Hematopoietic multipotent progenitor cell treated with erythropoietin and hydrocortisone succinate and interleukin-3 and kit ligand, for 8 days (in vitro differentiated cells): ENCODE results near the gene FXYD2.

ENCODE experiments used
- DNase-seq: peaks from one replicate; pipeline ENCODE4 v3.0.0-alpha.2; 2015

FXYD2 gene

DNA sequence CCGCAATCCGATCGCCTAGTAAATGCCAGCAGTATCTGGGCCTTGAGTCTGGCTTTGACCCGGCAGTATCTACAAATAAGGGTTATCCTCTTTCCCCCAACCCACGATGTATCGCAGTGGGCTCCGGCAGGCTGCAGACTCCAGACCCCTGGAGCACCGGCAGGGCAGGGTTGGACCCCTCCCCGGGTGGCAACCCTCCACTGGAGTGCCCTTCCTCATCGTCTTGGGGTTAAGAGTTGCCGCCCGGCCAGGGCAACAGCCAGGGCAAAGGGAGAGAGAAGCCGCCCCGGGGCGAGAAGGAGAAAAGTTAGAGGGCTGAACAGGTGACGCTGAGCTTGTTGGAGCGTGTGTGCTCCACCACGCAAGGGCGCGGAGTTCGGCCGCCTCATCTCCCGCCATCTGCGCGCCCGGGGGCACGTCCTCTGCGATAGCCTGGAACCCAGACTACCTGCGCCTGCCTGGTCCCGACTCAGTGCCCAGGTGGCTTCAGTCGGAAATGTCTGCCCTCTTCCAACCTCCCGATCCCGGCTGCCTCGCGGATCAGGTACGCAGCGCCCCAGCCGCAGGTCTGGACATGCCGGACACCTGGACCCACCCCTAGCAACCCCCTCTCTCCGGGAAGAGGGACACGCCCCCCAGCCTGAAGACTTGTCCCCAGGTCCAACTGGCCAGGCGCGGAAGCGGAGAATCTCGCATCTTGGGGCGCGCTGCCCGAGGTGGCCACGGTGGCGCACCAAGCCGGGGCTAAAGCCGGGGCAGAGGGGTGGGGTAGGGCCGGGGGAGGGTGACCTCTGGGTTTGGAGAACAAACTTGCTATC, 28.7 kb downstream of the FXYD2 start:
- no peak for DNase-seq

DNA sequence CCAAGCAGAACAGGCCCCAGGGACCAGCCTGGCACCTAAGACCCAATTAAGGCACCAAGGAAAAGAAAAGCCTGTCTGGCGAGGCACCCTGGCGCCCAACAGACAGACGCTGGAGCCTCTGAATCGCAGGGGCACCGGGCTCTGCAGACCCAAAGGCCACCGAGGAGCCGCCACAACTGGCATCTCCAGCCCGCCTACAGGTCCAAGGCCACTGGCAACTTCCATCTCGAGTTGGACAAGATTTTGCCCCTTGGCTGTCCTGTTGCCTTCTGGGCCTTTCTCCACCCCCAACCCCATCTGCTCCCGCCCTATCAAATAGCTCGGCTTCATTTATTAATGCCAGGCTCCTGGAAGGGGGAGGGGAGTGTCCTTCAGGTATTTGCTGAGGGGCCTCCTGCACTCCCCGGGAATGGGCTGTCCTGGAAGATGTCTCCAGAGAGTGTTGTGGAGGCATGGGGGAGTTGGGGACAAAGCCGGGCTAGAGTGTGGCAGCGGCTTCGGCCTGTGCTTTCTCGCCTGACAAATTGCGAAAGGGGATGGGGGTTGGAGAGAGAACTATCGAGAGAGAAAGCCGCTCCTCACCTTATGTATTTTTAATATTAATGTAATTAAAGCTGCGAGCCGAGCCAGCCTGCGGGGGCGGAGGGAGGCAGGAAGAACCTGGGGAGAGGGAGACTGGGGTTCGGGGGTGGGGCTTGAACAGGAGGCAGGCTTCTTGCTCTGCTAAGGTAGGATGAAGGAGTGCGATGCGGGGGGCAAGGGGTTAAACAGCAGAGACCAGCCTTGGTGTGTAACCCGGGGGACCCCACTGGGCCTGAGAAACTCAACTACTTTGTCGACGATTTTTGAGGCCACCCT, 29.5 kb downstream of the FXYD2 start:
- DNase-seq: no peak

DNA sequence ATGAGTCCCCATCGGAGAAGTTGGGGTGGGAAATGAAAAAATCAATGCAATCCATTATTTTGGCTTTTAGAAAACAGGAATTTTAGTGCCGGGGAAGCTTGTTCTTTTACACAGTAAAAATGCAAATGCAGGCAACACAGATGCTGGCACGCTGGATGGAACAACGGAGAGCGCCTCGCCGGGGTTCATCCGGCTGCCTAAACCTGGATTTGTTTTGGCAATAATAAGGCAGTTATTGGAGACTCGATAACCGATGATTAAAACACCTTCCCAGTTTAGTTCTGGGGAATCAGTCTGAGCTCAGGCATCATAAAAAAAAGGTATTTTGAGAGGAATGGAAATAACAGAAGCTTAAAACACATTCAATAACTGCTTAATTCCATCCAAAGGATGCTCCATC, 30.4 kb downstream of the FXYD2 start:
- no peak for DNase-seq

DNA sequence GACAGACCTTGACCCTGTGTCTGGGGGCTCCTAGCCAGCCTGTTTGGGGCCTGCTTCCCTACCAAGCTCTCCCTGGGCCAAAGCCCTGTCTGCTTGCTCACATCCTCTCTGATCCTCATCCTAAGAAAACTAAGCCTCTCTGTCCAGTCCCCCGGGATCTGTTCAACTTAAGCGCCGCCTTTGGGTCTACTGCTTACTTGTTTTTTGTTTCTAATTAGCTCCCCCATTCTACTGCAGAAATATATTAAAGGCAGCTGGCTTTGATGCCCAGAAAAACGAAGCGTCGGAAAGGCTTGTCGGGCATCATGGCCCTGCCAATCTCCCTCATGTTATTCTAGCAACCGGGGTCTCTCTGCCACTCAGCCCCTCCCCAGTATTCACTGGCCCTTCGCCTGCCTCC, 31.0 kb downstream of the FXYD2 start:
- DNase-seq: no peak

DNA sequence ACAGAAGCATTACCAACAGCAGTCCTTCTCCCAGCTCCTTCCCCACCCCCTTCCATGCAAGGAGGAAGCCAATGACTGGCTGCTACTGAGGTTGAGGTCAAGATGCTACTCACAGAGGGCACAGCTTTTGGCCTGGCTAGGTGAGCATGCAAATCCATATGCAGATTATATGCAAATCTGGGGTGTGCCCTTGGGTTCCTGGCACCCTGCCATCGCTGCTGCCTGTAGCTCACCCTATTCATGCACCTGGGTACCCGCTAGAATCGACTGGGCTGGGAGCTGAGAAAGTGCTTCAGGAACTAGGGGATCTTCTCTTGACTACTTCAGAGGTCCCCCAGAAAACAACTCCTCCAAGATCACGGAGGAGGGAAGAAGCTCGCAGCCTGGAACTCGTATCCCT, 31.6 kb downstream of the FXYD2 start:
- DNase-seq: no peak

DNA sequence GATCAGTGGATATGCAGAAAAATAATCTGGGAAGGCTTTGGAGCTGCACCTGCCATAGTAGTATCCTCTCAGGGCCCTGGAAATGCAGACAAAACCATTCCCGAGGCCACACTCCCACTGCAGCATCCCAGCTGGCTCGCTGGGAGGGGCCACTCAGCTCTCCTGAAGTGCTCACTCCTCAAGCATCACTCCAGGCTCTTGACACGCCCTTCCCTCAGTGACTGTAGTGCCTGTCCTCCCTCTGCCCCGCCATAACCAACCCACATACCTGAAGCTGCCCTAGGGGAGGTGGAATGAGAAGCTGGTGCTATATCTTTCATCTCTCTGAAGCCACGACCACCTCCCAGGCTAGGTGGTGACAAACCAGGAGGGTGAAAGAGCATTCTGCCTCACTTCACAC, 32.3 kb downstream of the FXYD2 start:
- no peak for DNase-seq

DNA sequence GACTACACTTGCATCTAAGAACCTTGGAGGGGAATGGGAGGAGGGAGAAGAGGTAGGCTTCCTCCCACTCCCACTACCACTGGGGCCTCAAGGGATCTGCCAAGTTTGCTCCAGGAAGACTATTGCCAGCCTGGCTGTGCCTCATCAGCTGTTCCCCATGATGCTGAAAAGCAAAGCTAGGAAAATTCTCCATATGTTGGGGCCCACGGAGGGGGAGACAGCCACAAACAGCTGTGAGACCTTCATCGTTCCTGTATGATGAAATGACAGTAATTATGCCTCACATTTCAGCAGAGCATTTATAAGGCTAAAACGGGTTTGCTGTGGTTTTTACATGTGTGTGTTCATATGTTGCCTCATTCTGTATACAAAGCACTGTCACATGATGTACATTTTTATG, 34.3 kb downstream of the FXYD2 start:
- no peak for DNase-seq

DNA sequence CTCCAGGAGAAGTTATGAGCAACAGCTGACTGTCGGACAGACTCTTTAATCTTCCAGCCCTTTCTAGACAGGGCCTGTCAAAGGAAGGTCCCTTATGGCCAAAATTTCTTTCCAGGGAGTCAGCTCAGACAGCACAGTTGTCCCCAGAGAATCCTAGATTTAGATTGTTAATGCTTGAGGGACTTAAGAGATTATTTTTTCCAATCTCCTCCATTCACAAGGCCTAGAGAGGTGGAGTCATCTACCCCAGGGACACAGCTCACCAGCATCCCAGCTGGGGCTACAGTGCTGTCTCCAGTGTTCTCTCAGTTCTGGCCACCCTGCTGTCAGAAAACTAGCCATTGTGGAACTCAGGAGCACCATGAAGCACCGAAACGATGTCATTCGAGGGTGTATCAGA, 35.3 kb downstream of the FXYD2 start:
- DNase-seq: no peak

DNA sequence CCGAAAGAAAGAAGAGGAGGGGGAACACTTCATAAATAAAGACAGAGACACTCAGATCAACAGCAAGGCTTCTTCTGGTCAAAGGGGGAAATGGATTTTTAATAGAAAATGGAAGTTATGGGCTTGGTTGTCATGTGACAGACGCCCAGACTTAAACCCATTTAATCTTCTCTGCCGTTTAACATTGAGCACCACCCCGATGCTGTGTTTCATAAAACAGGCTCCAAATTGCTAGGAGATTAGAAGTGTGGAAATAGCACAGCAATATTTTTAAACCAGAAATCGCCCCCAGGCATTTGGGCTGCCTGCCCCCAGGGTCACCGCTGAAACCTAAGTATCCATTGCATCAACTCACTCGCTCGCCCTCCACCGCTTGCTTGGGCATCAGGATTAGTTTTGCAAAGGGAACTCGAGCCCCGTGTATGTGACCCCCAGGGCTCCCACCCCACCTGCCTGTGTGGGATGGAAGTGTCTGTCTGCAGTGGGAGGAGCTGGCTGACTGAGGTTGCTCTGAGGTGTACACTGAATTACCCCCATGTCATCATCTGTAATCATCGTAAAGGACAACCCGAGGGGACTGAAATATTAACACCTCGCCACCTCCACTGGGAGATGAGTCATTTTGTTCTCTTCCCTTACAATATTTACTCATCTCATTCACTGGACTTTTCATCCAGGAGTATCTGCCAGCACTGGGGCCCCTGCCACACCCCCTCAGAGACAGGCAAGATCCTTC, 38.2 kb downstream of the FXYD2 start:
- DNase-seq: no peak

DNA sequence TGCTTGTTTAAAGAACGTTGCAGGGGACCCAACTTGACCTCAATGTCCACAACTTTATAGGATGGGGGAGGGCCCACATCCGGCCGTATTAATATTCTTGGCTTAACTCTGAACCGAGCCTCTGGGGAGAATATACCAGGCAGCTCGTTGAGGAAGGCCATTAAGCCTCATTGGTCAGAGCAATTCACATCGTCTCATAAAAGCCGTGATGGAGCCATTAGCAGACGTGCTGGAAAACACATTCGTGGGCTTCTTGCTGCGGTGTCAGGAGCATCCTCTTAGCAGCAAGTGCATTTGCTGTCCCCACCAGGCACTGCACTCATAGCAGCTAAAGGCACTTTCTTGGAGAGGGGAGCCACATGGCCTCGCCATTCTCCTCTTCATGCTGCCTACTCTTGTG, 42.4 kb downstream of the FXYD2 start:
- DNase-seq: no peak

DNA sequence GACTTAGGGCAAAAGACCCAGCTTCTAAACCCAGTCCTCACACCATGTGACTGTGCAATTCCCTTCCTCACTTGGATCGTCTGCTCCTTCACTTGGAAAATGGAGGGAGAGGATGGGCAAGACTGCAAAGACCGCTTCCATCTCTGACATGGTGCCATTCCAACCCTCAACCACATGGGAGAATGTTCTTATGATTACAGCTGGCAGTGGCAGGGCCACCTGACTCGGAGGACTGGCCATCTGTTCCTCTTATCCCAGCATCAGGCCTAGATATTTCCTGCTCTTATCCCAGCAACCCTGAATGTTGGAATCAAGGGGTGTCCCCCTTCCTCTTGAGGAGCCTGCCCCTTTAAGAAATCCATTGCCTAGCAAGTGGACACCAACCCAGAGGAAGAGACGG, 42.9 kb downstream of the FXYD2 start:
- DNase-seq: no peak

DNA sequence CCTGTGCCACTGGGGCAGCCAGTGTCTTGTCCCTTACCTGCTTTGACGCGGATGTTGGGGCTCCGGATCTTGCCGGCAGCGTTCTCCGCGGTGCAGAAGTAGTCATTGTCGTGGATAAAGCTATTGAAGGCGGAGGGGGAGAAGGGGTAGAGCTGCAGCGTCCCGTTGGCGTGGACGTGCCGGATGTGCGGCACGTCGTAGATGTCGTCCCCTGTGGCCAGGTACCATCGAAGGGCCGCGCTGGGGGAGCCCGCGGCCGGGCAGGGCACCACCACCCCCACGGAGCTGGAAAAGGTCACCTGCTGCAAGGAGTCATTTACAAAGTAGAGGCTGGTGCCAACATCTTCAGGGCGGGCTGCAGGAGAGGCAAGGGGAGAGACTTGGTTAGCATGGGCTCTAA, 44.1 kb downstream of the FXYD2 start:
- no peak for DNase-seq

DNA sequence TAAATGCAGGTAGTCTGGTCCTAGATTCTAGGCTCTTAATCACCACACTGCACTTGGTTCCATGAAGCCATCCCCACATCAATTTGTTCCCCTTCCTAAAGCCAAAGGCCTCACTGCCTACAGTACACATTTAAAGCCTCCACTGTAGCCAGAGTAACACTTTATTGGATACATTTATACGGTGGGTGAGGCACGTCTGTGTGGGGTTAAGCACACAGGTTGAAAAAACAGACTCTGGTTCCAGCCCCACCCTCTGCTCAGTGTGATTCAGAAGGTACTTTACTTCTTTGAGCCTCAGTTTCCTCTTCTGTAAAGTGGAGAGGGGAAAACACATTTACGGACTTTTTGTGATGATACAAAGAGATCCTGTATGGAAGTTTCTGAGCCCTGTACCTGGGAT, 50.0 kb downstream of the FXYD2 start:
- DNase-seq: no peak

DNA sequence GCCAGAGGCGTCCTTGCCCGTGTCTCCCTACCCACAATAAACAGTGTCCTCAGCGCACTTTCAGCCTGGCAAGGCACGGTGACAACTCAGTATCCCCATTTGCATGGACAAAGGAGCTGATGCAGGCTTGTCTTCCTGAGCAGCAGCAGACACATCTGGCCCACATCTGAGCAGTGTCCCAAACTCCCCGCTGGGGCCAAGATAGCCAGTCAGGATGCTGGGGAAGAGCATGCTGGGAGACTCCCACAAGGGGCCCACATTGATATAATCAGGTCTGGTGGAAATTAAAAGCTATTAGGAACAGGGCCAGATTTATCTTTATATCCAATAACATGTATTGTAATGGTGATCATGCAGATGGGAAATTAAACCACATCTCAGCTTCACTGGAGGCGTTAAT, 52.2 kb downstream of the FXYD2 start:
- DNase-seq: no peak

DNA sequence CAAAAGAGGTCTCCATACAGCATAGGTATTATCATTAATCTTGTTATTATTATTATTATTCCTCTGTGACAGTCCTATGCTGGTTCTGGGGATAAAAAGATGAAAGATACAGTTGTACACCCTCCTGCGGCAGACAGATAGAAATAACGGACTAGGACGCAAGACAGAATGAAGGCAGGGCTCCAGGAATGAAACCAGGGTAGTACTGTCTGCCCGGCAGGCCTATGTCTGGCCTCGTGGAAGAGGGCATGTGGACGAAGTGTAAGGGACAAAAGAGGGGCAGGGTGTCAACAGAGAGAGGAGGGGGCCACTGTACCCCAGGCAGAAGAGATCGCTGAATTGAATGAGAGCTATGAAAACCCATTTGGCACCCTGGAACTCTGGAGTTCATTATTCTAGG, 52.7 kb downstream of the FXYD2 start:
- DNase-seq: no peak

DNA sequence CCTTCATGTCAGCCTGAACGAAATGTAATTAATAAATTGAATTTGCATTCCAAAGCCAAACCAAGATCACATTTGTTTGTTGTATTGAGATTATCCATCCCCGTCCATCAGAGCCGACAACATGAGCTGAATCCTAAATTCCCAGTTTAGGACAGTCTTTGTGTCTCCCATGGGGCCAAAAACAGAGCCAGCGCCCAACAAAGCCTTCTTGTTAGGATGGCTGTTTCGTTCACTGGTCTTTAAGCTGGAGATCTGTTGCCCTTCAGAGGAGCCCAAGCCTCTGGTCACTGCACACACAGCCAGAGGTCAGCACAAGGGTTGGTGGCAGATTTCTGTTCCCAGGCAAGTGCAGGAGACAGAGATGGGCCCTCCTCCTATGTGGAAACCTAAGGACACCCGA, 53.3 kb downstream of the FXYD2 start:
- DNase-seq: no peak

DNA sequence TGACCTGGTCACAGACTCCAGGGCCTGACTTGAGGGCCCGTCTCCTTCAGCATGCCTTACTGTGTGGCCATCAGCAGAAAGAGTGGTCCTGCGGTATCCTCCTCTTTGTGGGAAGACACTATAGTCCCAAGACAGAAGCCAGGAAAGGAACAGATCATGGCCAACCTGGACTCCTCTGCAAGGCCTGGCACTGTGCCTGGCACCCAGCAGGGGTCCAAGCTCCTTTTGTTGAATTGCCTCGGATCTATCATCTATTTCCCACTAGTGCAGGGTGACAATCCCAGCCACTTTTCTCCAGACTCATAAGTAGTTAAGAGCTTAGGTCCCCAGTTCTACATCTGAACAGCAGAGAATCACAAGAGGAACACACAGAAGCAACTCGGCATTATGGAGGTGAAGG, 54.5 kb downstream of the FXYD2 start:
- DNase-seq: no peak
